Measurements from ENCODE around the gene KCNH1. TPM values are rescaled to one million over a fixed set of nuclear protein-coding genes. Genes with fewer than 3 reads are reported as not detected.

The KCNH1 gene
- total and polyA plus RNA-seq, 2 of the 4 experiments (the other 2 are of a cell fraction), result 0.27 to 0.54 TPM

GRCh38 chr1:210741564-210741963, 392.4 kb downstream of the KCNH1 start:
- TF ChIP-seq POLR2A (IDR thresholded peaks at IDR 0.05; ENCODE audit: low read depth, low read length) (no peak), RAD21 (IDR thresholded peaks at IDR 0.05; ENCODE audit: low read length) (no peak), CTCF (conservative IDR thresholded peaks at IDR 0.05; ENCODE audit: low read depth, low read length) (no peak), MAZ (IDR thresholded peaks at IDR 0.05; ENCODE audit: borderline replicate concordance, low read depth, low read length) (no peak), MXI1 (IDR thresholded peaks at IDR 0.05; ENCODE audit: borderline replicate concordance, low read depth, low read length) (no peak), FOS (IDR thresholded peaks at IDR 0.05; ENCODE audit: low read depth, low read length) (no peak), RCOR1 (IDR thresholded peaks at IDR 0.05; ENCODE audit: insufficient replicate concordance, low read length) (no peak), CHD1 (IDR thresholded peaks at IDR 0.05; ENCODE audit: low read depth, low read length) (no peak), MAFK (IDR thresholded peaks at IDR 0.05; ENCODE audit: low read depth, low read length) (no peak)
- Histone ChIP-seq H3K27ac (ENCODE audit: insufficient read depth, low read length) (no peak overlapping the region), H3K4ac (ENCODE audit: low read depth, low read length) (no peak overlapping the region), H3K4me3 (ENCODE audit: insufficient read depth, low read depth, low read length) (no peak overlapping the region), H2BK15ac (ENCODE audit: low read depth, low read length) (no peak overlapping the region), H2BK120ac (ENCODE audit: low read depth, low read length) (no peak overlapping the region), H2BK5ac (ENCODE audit: low read depth, low read length, poor library complexity, severe bottlenecking) (no peak overlapping the region), H3K79me1 (ENCODE audit: low read depth in 1 of 2, low read length in 2 of 2) (no peaks in the 10 kb centered on the region), H2AFZ (replicated peaks; ENCODE audit: low read length, poor library complexity) (no peak overlapping the region), H3K9ac (ENCODE audit: low read depth, low read length) (no peak overlapping the region), H3K9me1 (ENCODE audit: insufficient read depth, low read length) (no peaks in the 10 kb centered on the region), H3K18ac (ENCODE audit: low read depth, low read length) (no peak overlapping the region), H3K56ac (ENCODE audit: extremely low read depth, insufficient read depth, low read length) (no peak overlapping the region), H2AK9ac (replicated peaks; ENCODE audit: low read depth, low read length, poor library complexity) (no peak overlapping the region), H3K23ac (ENCODE audit: low read depth, low read length) (no peak overlapping the region), H2AK5ac (ENCODE audit: low read depth, low read length) (no peak overlapping the region), H4K8ac (ENCODE audit: low read depth in 2 of 2, low read length in 2 of 2) (no peak overlapping the region), H3K4me2 (ENCODE audit: low read depth, low read length) (no peak overlapping the region), H4K5ac (ENCODE audit: low read depth, low read length) (no peak overlapping the region), H3K4me1 (ENCODE audit: control insufficient read depth, insufficient read depth, low read length) (no peaks in the 10 kb centered on the region), H3K14ac (replicated peaks; ENCODE audit: low read depth, low read length) (no peak overlapping the region), H4K20me1 (ENCODE audit: insufficient read depth, low read length) (no peaks in the 10 kb centered on the region), H3K36me3 (ENCODE audit: control insufficient read depth, insufficient read depth, low read length) (no peaks in the 10 kb centered on the region), H4K91ac (ENCODE audit: insufficient read depth, low read depth, low read length) (no peak overlapping the region), H2BK20ac (ENCODE audit: low read depth, low read length) (no peak overlapping the region), H3K9me3 (ENCODE audit: control insufficient read depth, insufficient read depth, low read length) (no peaks in the 10 kb centered on the region), H3K27me3 (ENCODE audit: control insufficient read depth, insufficient read depth, low read length) (no peaks in the 10 kb centered on the region)
- WGBS, 2 experiments (ENCODE audit: extremely low coverage in 2 of 2, insufficient read length in 1 of 2), result 43% methylated on average over 1 of the region's 5 CpGs; no CpG with 5 or more reads in 1 of the 2 experiments
- intact Hi-C loops (cut with micrococcal nuclease) (no loop called here), dilution Hi-C loops (cut with HindIII; ENCODE audit: low sequenced_read_pairs, unreplicated experiment) (no loop called here), in situ Hi-C loops (cut with MboI; ENCODE audit: low sequenced_read_pairs) (no loop called here)
- ATAC-seq (ENCODE audit: low read depth) (no peak), DNase-seq (no peak)
- no TSS peak for BruUV-seq (replicated peaks)
- ChIA-PET POLR2A (ENCODE audit: unreplicated experiment) (no interaction called here), CTCF (no interaction called here)
